T-helper 2 cell treated with Interferon-gamma antibody and Interleukin-4, amounts not matched to agents 5 μg/mL and 100 μg/mL, for 36 hours (primary cell): ENCODE results near the gene DDB1.

Experiments used
- DNase-seq: peaks from one replicate; pipeline ENCODE4 v3.0.0; 2021; ENCODE audit warnings: low spot score
- H3K27ac Mint-ChIP-seq: one replicate; pipeline ENCODE4 v1.8.0; 2021; ENCODE audit warnings: mild to moderate bottlenecking, mixed read lengths
- H3K27me3 Mint-ChIP-seq: one replicate; pipeline ENCODE4 v1.8.0; 2021; ENCODE audit warnings: low read depth, mixed read lengths
- H3K36me3 Mint-ChIP-seq: one replicate; pipeline ENCODE4 v1.8.0; 2021; ENCODE audit warnings: low read depth, mixed read lengths
- H3K4me1 Mint-ChIP-seq: one replicate; pipeline ENCODE4 v1.8.0; 2021; ENCODE audit warnings: low read depth, mixed read lengths
- H3K4me3 Mint-ChIP-seq: one replicate; pipeline ENCODE4 v1.8.0; 2022; ENCODE audit warnings: mild to moderate bottlenecking, moderate library complexity, mixed read lengths
- H3K9me3 Mint-ChIP-seq: one replicate; pipeline ENCODE4 v1.8.0; 2021; ENCODE audit warnings: mixed read lengths

Gene DDB1

DNA sequence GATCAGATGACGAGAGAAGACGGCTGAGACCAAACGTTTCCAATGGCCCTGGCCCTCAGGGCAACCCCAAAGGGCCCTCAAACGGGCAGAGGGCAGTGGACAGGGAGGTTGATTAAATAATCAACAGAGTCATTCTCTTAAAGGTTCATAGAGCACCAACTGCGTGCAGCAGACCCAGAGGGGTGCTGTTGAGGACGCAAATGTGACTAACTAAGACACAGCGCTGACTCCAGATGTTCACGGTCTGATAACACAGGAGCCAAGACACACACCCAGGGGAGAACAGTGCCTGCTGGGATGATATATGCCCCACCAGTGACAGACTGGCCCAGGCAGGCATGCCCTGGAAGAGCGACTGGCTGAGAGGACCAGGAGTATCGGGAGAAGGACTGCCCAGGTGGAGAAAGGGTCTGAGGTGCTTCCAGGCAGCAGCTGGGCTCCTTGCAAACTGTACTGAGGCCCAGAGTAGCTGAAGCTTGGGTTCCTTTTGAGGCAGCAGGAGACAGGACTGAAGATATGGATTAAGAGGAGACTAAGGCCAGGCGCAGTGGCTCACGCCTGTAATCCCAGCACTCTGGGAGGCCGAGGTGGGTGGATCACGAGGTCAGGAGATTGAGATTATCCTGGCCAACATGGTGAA, 45.4 kb downstream of the DDB1 start:
- Mint-ChIP-seq H3K27ac (no peak overlapping the region), H3K4me1 (no peaks in the 10 kb centered on the region), H3K9me3 (no peaks in the 10 kb centered on the region), H3K36me3 (peaks cover 1% of the 10 kb centered on the region), H3K4me3 (no peak overlapping the region), H3K27me3 (peaks cover 4% of the 10 kb centered on the region)
- DNase-seq, result no peak

DNA sequence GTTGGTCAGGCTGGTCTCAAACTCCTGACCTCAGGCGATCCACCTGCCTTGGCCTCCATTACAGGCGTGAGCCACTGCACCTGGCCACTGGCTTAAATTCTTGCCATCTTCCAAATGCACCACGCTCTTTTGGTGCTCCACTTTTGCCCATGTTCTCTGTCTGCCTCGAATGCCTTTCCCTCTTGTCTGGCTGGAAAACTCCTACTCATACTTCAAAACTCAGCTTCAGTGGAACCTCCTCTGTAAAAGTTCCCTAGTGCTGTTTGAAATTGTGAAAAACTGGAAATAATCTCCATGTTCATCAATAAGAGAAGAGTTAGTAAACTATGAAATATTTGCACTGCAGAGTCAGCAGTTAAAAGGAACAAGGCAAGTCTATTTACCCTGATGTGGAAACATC, 49.3 kb downstream of the DDB1 start:
- no peak overlapping the region for H3K4me3 Mint-ChIP-seq
- H3K9me3 Mint-ChIP-seq, result no peaks in the 10 kb centered on the region
- H3K36me3 Mint-ChIP-seq, result peaks cover 1% of the 10 kb centered on the region
- no peak overlapping the region for H3K27ac Mint-ChIP-seq
- no peaks in the 10 kb centered on the region for H3K27me3 Mint-ChIP-seq
- no peak for DNase-seq
- no peaks in the 10 kb centered on the region for H3K4me1 Mint-ChIP-seq

GRCh38 chr11:61281581-61282250, 51.2 kb downstream of the DDB1 start:
- Mint-ChIP-seq H3K27me3 (no peaks in the 10 kb centered on the region), H3K4me3 (no peak overlapping the region), H3K27ac (no peak overlapping the region), H3K4me1 (no peaks in the 10 kb centered on the region), H3K9me3 (no peaks in the 10 kb centered on the region), H3K36me3 (peaks cover 1% of the 10 kb centered on the region)
- DNase-seq, result no peak

- H3K27me3 Mint-ChIP-seq, result no peaks in the 10 kb centered on the region
- no peaks in the 10 kb centered on the region for H3K9me3 Mint-ChIP-seq
- no peak for DNase-seq
- H3K27ac Mint-ChIP-seq, result no peak overlapping the region
- no peaks in the 10 kb centered on the region for H3K4me1 Mint-ChIP-seq
- H3K4me3 Mint-ChIP-seq, result no peak overlapping the region
- peaks cover 1% of the 10 kb centered on the region for H3K36me3 Mint-ChIP-seq
Observed at GRCh38 chr11:61280883-61281580, 51.9 kb downstream of the DDB1 start.

DNA sequence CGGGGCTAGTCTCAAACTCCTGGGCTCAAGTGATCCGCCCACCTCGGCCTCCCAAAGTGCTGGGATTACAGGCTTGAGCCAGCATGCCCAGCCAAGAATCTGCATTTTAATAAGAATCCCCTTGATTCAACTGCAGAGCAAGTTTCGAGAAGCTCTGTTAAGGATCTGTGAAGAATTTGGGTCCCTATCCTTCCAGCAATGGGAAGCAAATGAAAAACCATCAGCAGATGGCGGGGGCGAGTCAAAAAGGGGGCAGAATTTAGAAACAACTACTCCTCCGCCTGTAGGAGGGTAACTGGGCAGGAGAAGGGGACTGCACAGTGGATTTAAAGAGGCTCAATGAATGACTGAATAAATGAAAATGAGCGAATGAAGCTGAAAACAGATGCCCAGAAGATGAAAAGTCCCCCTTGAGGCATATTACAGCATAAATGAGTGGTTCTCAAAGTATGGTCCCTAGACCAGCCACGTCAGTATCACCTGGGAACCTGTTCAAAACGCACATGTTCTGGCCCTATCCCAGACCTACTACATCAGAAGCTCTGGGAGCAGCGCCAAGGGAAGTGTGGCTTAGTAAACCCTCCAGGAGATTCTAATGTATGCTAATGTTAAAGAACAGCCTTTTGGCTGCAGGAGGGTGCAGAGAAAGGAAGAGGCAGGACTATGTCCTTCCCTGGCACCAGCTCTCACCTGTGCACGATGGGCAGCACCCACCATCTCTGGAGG, 52.8 kb downstream of the DDB1 start:
- Mint-ChIP-seq H3K36me3 (no peaks in the 10 kb centered on the region), H3K27me3 (no peaks in the 10 kb centered on the region), H3K4me1 (no peaks in the 10 kb centered on the region), H3K27ac (no peak overlapping the region), H3K4me3 (no peak overlapping the region), H3K9me3 (no peaks in the 10 kb centered on the region)
- no peak for DNase-seq

DNA sequence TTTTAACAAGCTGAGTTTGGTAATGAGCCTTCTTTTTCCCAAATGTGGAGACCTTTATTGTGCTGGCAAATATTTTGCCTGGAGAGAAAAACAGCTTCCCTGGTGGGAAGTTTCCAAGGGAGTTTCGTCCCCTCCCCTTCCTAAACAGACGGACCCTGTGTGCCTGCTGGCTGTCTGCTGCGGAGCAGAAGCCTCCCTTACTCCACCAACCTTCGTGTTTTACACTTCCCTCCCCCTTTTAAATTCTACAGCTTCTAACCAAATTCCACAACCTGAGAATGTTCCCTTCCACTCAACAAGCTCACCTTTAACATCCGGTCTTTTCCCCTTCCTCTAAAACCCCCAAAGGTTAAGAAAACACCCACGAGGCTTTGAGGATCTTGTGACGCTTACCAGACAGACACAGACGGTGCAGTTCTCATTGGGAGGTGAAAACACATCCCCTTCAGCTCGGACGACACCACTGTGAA, 54.9 kb downstream of the DDB1 start:
- no peak for DNase-seq
- H3K27ac Mint-ChIP-seq, result no peak overlapping the region
- no peaks in the 10 kb centered on the region for H3K4me1 Mint-ChIP-seq
- H3K36me3 Mint-ChIP-seq, result no peaks in the 10 kb centered on the region
- H3K9me3 Mint-ChIP-seq, result no peaks in the 10 kb centered on the region
- H3K4me3 Mint-ChIP-seq, result no peak overlapping the region
- H3K27me3 Mint-ChIP-seq, result no peaks in the 10 kb centered on the region

DNA sequence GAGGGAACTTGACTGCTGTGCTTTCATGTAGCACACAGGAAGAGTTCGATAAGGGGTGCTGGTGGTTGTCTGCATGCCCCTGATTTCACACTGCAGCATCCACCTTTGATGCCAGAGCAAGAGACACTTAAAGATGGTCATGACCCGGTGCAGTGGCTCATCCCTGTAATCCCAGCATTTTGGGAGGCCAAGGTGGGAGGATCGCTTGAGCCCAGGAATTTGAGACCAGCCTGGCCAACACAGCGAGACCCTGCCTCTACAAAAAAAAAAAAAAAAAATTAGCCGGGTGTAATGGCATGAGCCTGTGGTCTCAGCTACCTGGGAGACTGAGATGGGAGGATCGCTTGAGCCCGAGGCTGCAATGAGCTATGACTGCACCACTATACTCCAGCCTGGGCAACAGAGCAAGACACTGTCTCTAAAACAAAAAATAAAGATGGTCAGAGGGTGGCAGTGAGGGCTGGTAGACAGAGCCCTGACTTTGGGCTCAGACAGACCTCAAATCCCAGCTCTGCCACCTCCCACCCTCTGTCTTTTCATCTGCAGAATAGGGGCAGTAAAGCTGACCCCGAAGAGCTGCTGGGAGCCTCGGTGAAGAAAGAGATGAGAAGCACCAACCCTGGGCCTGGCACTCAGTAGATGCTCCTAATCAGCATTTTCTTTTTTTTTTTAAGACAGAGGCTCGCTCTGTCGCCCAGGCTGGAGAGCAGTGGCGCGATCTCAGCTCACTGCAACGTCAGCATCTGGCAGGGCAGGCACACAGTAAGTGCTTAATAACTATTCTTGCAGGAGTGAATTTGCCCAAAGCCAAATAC, 55.5 kb downstream of the DDB1 start:
- H3K9me3 Mint-ChIP-seq, result no peaks in the 10 kb centered on the region
- DNase-seq, result no peak
- H3K4me3 Mint-ChIP-seq, result no peak overlapping the region
- H3K27ac Mint-ChIP-seq, result no peak overlapping the region
- no peaks in the 10 kb centered on the region for H3K27me3 Mint-ChIP-seq
- no peaks in the 10 kb centered on the region for H3K36me3 Mint-ChIP-seq
- H3K4me1 Mint-ChIP-seq, result no peaks in the 10 kb centered on the region

- Mint-ChIP-seq H3K4me3 (no peak overlapping the region), H3K27ac (no peak overlapping the region), H3K9me3 (no peaks in the 10 kb centered on the region), H3K27me3 (no peaks in the 10 kb centered on the region), H3K4me1 (no peaks in the 10 kb centered on the region), H3K36me3 (no peaks in the 10 kb centered on the region)
- no peak for DNase-seq
Observed at GRCh38 chr11:61275191-61275590, 57.7 kb downstream of the DDB1 start.

- no peak overlapping the region for H3K4me3 Mint-ChIP-seq
- no peaks in the 10 kb centered on the region for H3K9me3 Mint-ChIP-seq
- no peaks in the 10 kb centered on the region for H3K27me3 Mint-ChIP-seq
- no peaks in the 10 kb centered on the region for H3K36me3 Mint-ChIP-seq
- DNase-seq, result no peak
- no peak overlapping the region for H3K27ac Mint-ChIP-seq
- H3K4me1 Mint-ChIP-seq, result no peaks in the 10 kb centered on the region
Observed at GRCh38 chr11:61274084-61274483, 58.8 kb downstream of the DDB1 start.

GRCh38 chr11:61273178-61274078, 59.5 kb downstream of the DDB1 start:
- H3K4me1 Mint-ChIP-seq, result no peaks in the 10 kb centered on the region
- no peaks in the 10 kb centered on the region for H3K27me3 Mint-ChIP-seq
- H3K27ac Mint-ChIP-seq, result no peak overlapping the region
- H3K36me3 Mint-ChIP-seq, result no peaks in the 10 kb centered on the region
- H3K9me3 Mint-ChIP-seq, result no peaks in the 10 kb centered on the region
- H3K4me3 Mint-ChIP-seq, result no peak overlapping the region
- no peak for DNase-seq

- no peaks in the 10 kb centered on the region for H3K9me3 Mint-ChIP-seq
- no peaks in the 10 kb centered on the region for H3K36me3 Mint-ChIP-seq
Observed at GRCh38 chr11:61272731-61273130, 60.2 kb downstream of the DDB1 start.

DNA sequence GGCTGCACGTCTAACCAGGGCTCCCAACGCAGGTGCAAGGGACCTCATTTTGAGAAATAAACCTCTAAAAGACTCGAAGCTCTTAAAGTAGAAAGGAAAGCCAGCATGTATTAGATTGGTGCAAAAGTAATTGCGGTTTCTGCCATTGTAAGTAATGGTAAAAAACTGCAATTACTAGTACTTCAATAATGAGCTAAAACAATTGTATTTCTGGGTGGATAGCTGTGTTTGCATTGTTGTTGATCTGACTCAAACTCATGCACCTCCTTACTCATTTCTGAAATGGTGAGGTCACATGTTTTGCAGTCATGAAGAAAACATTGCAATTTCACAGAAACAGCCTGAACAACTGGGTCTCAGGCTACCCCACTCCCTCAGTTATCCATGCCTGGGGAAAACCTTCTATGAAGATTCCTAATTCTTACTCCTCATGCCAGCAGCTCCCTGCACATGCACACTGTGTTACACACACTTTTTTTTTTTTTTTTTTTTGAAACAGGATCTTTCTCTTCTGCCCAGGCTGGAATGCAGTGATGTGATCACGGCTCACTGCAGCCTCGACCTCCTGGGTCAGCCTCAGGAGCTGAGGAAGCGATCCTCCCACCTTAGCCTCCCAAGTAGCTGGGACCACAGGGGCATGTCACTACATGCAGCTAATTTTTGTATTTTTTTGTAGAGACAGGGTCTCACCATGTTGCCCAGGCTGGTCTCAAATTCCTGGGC, 62.4 kb downstream of the DDB1 start:
- peak; percentile 11 for DNase-seq
- H3K27me3 Mint-ChIP-seq, result no peaks in the 10 kb centered on the region
- H3K4me3 Mint-ChIP-seq, result no peak overlapping the region
- H3K27ac Mint-ChIP-seq, result no peak overlapping the region
- H3K4me1 Mint-ChIP-seq, result no peaks in the 10 kb centered on the region
- H3K36me3 Mint-ChIP-seq, result no peaks in the 10 kb centered on the region
- no peaks in the 10 kb centered on the region for H3K9me3 Mint-ChIP-seq

More at GRCh38 chr11:61272731-61273130, 60.2 kb downstream of the DDB1 start:
- H3K27ac Mint-ChIP-seq, result no peak overlapping the region
- DNase-seq, result no peak
- no peaks in the 10 kb centered on the region for H3K27me3 Mint-ChIP-seq
- H3K4me1 Mint-ChIP-seq, result no peaks in the 10 kb centered on the region
- no peak overlapping the region for H3K4me3 Mint-ChIP-seq
